Right renal cortex interstitium (tissue), 3 donors: Measurements from ENCODE around the gene SNX19. TPM values are rescaled to one million over a fixed set of nuclear protein-coding genes. Genes with fewer than 3 reads are reported as not detected.

Experiments
- DNase-seq, 3 donors: peaks; one replicate each; pipeline ENCODE4 v3.0.0-alpha.2; 2013; ENCODE audit warnings: low read depth in 3 of 3, low spot score in 2 of 3
- polyA plus RNA-seq, 3 donors: library from polyadenylated mRNA; unstranded; fragments of 120-200 nt; gene quantifications; one replicate each; pipeline ENCODE4 v1.2.1, GENCODE V29; 2013; ENCODE audit not compliant: insufficient read length in 3 of 3

Gene SNX19
- polyA plus RNA-seq, 3 donors, result 46.7 to 54.3 (median 54.1) TPM

DNA sequence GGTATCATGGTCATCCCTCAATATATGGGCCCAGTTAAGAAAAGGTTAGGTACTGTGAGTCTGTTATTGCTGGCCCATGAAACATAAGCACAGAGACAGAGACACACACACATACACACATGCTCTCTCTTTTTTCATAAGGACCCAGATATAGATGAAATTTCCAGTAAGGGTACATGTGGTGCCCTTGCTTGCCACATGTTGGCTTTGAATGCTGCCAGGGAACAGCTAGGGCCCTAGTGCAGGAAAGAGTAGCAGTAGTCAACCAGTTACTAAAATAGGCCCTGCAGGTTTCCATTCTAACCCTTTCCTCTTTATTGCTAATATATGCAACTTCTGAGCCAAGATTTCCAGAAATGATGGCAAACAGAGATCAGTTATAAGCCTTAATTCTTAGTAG is 9.1 kb downstream of the SNX19 start:
- no peak for DNase-seq

DNA sequence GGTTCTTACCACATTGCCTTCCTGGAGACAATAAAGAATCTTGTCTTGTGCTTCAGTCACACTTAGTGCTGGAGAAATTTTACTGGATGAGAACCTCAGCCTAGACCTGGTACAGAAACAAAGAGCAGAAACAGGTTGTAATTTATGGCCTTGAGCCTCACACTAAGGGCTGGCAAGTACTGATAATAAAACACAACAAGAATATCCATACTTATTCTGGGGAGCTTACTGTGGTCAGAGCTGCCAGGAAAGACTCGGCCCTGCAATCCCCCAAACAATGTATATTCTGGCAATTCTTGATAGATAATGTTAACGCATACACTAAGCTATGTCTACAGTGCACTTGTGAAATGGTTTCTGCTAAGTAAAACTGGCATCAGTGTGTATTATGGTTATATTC is 9.7 kb downstream of the SNX19 start:
- no peak for DNase-seq

DNA sequence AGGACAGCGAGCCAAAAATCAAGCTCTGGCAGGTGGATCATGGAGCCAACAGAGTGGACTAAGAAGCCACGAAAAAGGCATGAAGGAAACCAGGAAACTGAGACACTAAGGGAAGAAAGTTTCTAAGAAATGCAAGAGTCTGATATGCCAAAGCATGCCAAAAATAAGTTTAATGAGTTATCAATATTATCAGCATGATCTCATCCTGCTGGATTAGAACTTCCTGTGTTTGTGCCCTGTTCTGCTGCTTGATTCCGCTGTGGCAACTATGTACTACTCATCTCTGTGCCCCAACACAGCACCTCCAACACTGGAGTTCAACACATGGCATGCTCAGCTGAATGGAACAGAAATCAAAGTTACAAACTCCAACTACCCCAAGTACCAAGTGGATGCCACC is 10.8 kb downstream of the SNX19 start:
- DNase-seq, result no peak

DNA sequence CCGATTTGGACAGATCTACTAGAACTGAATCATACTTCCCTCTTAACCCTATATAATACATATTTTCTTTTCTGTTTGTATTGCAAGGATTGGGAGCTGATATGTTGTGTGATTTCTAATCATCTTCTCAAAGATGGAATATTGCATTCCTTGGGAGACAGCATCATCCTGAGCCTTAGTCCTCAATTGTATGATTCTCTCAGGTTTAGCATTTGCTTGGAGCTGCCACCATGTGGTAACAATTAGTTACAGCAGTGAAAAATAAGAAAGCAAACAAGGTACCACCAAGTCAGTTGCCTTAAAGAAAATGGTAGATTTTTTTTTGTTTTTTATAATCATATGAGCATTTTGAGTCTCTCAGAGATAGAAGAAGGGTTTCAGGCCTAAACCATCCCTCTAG is 11.9 kb downstream of the SNX19 start:
- no peak for DNase-seq

DNA sequence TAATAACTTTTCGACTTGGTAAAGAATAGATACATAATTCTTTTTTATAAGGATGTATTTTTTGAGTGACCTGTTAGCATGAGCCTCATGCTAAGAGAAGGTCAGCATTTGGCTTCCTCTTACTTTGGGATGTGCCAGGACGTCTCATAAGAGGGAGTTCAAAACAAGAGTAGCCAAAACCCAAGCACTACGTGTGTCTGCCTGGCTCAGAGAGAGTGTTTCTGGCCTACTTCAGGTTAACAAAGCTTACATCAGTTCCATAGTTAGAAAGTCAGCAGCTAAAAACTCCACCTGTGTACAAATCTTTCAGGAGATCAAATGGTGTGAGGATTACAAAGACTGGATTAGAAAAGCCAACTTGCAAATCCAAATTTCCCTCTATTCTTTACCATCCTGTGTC is 13.9 kb downstream of the SNX19 start:
- no peak for DNase-seq

DNA sequence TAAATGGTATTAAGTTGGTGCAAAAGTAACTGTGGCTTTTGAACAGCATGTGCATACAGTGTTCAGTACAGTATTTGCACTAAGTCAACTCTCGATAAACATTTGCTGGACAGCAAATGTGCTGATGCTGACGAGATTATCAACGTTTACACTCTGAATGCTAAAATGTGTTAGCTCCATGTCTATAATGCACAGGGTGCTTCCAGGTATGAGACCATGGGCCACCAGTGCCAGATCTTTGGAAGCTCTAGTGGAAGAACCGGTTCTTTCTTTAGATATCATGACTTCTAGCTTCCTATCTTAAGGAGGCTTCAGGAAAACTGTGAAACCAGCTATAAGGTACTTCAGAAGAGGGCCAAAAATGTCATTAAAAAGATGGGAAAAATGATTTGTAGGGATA is 17.2 kb downstream of the SNX19 start:
- no peak for DNase-seq

DNA sequence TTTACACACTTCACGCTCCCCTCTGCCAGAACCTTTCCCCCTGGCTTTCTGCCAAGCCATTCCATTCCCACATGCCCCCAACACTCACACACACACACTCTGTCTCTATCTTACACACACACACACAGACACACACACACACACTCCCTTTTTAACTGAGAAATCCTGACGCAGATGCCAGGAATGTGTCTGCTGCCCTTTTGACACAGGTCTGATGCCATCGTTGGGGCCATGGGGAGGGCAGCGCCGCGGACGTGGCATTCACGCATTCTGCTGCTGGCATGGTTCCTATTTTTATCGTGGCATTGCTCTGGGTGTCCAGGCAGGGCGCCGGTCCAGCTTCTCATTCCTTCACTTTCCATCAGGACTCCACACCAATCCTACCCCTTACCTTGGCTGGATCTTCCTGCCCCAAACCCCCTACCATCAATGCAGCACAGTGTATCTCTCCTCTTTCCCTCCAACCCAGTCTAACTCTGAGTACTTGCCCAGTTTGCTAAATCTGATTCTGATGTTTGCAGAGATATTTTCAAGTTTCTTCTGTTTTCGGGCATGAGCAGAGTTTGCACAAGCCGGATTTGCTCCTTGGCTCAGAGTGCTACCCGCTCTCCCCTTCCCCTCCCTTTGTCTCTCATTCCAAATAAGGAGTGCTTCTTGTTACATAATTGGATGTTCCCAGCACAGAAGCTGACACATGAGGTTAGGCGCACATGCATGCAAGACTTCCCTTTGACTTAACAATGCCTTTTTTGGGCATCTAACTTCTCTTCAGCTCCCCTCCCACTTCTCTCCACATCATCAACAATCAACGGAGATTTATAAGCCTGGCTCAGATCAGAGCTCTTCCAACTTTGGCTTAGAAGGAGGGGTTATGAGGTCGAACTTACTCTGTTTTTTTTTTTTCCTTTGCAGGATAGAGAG is 18.8 kb downstream of the SNX19 start:
- peak; percentile 61 to 71 (median 68) for DNase-seq

DNA sequence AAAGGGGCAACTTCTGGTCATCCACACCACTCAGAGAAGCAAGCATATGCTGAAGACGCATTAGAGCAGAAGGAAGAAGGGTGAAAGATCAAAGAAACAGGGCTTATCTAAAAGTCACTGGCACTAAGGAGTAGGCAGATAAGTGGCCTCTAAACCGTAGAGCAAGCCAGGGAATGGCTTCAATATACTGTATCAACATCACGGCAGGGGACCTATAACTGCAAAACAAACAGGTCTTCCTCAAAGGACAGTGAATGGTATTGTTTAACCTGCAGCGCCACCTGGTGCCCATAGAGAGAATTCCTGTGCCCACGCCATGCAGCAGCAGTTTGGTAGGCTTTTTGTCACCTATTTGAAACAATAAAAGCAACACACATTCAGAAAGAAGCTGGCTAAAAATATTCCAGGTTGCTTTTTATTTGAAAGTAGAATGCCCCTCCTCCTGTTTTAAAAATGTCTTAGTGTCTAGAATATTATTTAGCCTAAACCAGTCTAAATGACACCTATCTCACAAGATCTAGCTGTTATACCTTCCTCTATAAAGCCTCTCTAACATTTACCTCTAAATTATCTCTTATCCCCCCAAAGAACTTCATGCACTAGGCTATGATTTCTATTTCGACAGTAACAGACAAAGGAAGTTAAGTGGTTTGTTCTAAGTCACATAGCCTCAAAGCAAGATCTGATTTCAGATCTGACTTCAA is 21.8 kb downstream of the SNX19 start:
- DNase-seq, result peak; percentile 49 to 72 (median 64)

DNA sequence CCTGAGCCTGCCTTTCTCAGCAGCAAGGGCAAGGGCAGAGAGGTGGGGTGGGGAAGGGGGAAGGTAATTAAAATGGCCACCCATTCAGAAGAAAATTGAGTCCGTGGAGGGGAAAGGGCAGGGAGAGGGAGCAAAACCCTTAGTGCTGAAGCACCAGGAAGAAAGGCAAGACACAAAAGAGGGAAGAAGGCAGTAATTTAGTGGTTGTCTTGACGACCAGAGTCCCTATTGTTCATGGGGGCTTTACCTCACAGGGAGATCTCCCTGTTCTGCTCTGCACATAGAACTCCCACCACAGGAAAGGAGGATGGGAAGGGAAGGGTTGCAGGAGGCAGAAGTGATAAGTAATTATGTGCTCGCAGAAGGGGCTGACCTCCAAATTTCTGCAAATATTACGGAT is 23.4 kb downstream of the SNX19 start:
- DNase-seq, result no peak

DNA sequence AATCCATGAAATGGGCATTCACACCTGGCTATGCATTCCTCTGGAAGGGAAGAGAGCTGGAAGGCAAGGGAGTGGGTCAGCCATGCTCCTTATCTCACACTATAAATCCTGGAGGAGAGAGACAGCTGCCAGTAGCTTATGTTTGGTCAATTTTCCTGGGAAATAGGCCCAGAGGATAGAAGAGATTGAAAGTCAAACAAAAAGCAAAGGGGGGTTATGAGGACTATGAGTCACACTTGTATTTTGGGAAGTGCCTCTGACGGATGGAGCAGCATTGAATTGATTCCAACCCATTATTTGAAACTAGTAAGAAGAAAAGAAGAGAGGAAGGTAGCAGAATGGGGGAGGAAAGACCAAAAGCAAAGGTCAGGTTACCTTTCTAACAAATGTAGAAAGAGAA is 25.0 kb downstream of the SNX19 start:
- DNase-seq, result no peak

DNA sequence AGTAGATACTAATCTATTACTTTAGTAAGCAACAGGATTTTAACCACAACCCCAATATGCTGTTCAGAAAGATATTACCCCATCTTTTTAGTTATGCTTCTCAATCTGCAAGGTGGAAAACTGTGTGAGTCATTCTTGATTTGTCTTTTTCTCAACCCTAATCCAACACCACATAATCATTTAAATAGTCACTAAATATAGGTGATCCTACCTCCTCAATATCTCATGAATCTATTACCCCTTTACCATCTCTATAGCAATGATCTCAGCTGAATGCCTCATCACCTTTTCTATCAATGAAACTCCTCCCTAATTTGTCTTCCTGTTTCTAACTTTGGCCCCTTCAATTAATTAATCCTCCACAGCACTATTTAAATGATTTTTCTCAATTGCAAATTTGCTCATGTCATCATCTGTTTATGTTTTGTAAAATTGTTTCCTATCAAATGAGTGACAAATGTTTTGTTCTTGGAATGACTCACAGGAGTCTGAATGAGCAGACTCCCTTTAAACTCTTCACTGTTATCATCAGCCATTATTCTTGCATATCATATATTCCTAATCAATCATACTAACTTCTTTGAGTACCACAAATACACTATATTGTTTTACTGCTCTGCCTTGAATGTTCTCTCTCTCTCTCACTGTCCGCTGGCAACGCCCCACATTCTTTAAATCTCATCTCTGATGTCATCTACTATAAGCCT is 26.1 kb downstream of the SNX19 start:
- DNase-seq, result no peak

DNA sequence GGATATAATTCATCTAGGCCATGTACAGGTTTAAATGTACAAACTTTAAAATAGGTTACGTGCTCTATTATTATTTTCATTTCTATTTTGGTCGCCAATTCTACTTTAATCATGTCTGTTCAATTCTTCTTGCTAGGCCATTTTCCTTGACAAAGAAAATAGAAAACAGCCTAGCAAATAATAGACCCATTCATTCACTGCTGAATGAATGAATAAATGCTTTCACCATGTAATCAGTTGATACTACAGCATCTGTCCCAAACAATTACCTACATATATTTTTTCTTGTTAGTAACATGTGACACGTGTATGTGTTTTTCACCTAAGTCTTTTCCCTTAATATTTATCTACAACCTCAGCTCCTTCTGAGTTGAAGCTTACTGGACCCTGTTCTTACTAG is 27.5 kb downstream of the SNX19 start:
- no peak for DNase-seq

DNA sequence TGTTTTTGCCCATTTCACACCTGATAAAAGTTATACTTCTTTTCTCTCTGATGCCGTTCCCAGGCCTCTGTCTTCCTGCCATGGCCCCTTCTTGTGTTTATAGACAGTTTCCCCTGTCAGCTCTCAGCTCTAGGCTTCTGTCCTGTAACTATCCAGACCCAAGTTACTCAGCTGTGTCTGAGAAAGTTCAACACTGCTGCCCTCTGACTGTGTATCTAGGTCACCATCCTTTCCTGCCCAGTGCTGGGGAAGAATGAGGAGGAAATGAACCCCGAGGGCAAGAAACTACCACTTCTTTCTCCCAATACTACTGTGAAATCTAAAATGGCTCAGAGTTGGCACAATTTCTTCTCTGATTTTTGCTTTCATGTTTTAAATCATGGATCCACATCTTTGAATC is 29.6 kb downstream of the SNX19 start:
- DNase-seq, result no peak

DNA sequence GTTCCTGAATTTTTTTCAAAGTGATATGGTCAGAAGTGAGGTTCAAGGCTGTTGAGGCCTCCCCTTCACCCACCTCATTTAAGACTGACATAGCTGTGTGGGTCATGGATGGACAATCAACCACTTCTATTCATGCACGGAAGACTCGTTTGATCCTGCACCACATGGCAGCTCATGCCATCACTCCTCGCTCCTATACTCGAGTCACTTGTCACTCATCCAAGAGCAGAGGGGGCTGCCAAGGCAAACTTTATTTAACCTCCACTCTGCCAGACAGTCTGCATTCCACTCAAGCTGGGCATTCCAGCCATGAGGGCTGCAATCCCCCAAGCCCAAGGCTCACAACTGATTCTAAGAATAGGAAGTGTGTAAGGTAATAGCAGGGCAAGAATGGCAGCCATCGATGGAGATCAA is 34.1 kb downstream of the SNX19 start:
- DNase-seq, result no peak

DNA sequence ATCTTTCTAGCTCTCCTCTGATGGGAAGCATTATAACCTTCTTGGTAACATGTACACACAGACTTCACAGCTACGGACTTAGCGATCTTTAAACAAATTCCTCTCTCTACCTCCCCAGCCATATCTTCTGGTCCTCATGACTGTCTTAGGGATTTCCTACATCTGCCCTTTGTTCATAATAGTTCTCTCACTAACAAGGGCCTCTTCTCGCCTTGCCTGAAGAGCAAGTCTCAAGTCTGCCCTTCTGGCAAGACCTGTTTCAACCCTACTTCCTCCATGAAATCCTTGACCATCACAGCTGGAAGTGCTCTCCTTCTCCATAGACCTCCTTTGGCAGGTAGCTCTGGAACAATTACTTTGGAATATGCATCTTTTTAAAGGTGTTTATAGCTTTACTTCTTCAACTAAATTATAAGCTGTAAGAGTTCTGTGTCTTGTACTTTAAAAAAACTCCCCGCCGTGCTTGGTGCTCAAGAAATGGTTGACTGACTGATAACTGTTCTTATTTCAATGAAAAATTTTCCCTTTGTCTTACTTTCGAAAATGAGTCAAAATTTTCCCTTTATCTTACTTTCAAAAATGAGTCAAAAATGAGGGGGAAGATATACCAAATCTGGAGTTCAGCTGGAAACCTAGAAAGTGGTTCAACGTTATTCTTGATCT is 34.7 kb downstream of the SNX19 start:
- no peak for DNase-seq

DNA sequence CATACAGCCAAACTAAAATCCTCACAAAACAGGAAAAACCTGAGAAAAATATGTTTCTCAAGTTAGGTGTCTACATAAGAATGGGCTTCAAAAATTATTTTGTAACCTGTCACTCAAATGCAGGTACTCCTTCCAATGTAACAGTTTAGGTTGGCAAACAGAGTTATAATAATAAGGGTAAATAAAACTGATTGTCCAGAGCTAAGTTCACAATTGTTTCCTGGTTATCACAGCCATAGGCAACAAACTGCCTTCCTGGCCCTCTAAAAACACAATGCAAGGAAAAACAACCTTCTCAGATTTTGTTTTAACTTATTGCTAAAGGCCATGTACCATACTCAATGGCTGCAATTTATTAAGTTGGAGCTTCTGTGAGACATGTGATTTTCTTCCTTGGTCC is 36.4 kb downstream of the SNX19 start:
- no peak for DNase-seq

DNA sequence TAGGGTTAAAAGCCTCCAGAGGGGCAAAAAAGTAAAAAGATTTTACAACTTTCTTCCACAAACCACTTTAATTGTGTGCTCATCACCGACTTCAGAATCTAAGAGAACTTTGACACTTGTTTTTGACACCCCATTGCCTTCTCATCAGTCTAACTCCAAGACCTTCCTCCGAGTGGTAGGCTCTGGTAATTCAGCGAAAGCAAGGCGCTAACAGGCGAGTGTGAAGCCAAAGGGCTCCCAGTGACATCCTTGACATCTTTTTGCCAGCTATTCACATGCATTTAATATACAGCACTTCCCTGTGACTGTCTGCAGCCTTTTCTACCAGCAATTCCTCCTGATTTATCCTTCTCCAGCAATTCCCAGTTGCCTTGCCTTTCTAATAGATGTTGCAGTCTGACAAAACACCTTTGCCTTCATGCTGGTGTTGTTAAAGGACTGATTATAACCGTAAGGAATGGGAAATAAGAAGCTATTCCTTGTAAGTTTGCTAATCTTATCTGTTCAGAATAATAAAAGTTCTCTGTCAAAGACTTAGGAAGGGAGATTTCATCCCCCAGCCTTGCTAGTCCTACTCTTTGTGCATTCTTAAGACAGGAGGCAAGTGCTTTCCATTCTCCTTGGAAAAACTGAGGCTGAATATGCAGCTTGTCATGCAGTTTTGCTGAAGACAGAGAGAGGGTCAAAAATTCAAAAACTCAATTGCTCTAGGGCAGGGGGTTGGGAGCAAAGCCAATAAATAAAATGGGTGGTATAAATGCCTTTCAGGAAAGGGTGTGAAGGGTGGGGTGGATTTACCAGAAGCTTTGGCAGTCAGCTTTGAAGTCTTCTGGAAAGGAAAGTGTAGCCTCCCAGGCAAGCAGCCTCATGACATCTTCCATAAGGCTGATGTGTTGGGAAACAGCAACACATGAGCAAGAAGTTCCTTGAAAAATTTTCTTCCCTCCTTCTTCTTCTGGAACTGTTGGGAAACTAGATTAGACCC is 39.1 kb downstream of the SNX19 start:
- no peak for DNase-seq

DNA sequence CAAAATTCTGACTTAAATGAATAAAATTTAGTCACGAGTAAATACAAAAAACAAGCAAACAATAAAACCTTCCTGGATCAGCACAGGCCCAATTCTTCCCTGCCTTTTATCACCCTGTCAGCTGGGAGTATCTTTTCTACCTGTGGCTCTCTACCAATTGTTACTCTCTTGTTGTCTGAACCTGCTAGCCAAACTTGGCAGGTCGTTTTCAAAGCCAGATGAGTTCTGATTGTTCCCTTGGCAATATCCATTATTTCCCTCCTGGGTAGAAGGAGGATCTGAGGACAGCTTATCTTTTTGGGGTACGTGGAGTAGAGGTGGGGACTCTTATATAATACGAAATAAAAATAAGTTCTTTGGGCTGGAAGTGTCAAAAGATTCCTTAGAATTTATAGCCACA is 40.2 kb downstream of the SNX19 start:
- DNase-seq, result no peak

DNA sequence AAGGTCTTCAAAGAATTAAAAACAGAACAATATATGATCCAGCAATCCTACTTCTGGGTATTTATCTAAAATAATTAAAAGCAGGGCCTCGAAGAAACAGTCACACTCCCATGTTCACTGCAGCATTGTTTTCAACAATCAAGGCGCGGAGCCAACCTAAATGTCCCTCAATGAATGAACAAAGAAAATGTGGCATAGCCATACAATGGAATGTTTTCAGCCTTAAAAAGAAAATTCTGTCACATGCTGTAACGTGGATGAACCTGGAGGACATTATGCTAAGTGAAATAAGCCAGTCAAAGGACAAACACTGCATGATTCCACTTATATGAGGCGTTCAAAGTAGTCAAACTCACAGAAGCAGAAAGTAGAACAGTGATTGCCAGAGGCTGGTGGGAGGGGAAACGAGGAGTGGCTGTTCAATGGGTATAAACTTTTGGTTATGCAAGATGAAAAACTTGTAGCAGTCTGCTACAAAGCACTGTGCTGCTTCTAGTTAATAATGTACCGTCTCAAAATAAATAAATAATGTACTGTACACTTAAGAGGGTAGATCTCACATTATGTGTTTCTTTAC is 41.2 kb downstream of the SNX19 start:
- no peak for DNase-seq
